Measurements from ENCODE around the gene MTHFS. TPM values are rescaled to one million over a fixed set of nuclear protein-coding genes. Genes with fewer than 3 reads are reported as not detected.
A peak's percentile ranks its signal among the peaks of the same experiment; 100 is the strongest.

The MTHFS gene
- polyA plus RNA-seq = 9.0 and 12.8 TPM in 2 replicates
- polyA minus RNA-seq = 9.5 and 11.0 TPM in 2 replicates

- Histone ChIP-seq H4K20me1 (ENCODE audit: insufficient read depth) (no peaks in the 10 kb centered on the region), H3K27ac (ENCODE audit: low read length) (peak within 1 kb of the TSS; percentile 70), H3K36me3 (ENCODE audit: insufficient read depth, low read length) (no peaks in the 10 kb centered on the region), H3K79me2 (replicated peaks; ENCODE audit: insufficient read depth, low read length) (no peaks in the 10 kb centered on the region), H2AFZ (ENCODE audit: low read depth, low read length) (peak within 1 kb of the TSS; percentile 78), H3F3A (ENCODE audit: insufficient read depth, low read length, poor library complexity, severe bottlenecking) (no peaks in the 10 kb centered on the region), H3K9me3 (ENCODE audit: low read length) (no peaks in the 10 kb centered on the region), H3K4me2 (ENCODE audit: low read length) (peak within 1 kb of the TSS; percentile 50), H3K9me2 (ENCODE audit: insufficient read depth, low read length) (no peaks in the 10 kb centered on the region), H3K4me3 (ENCODE audit: low read length) (peak within 1 kb of the TSS; percentile 76), H3K9ac (ENCODE audit: low read length) (peak within 1 kb of the TSS; percentile 85), H3K27me3 (ENCODE audit: insufficient read depth, low read depth, low read length) (no peaks in the 10 kb centered on the region)
- TF ChIP-seq MXI1 (conservative IDR thresholded peaks at IDR 0.05; ENCODE audit: poor library complexity, severe bottlenecking) = peak; percentile 43
- TF ChIP-seq POLR2AphosphoS5 (IDR thresholded peaks at IDR 0.05) = peak; percentile 81
- peak; percentile 78 for TF ChIP-seq TAF1 (IDR thresholded peaks at IDR 0.05; ENCODE audit: low read depth)
- no peak for TF ChIP-seq EP300 (conservative IDR thresholded peaks at IDR 0.05; ENCODE audit: poor library complexity, severe bottlenecking)
- TF ChIP-seq CTCF (IDR thresholded peaks at IDR 0.05; ENCODE audit: poor library complexity, severe bottlenecking) = peak; percentile 48
- TF ChIP-seq EZH2 (IDR thresholded peaks at IDR 0.05; ENCODE audit: borderline replicate concordance, insufficient read depth, low read length, poor library complexity, severe bottlenecking) = no peak
- TF ChIP-seq REST (IDR thresholded peaks at IDR 0.05; ENCODE audit: borderline replicate concordance) = peak; percentile 51
- TF ChIP-seq SMC3 (conservative IDR thresholded peaks at IDR 0.05; ENCODE audit: poor library complexity) = peak; percentile 30
- TF ChIP-seq RAD21 (conservative IDR thresholded peaks at IDR 0.05) = no peak
Measured at GRCh38 chr15:79896634-79897379, at the start of gene MTHFS. Gene MTHFS, minus strand, starts transcription at chr15:79897014. Its CDS starts 26 bp downstream, at chr15:79896988.

GRCh38 chr15:79944622-79945021, 47.8 kb upstream of the MTHFS start:
- Histone ChIP-seq H3K27me3 (ENCODE audit: insufficient read depth, low read depth, low read length) (no peaks in the 10 kb centered on the region), H2AFZ (ENCODE audit: low read depth, low read length) (no peak overlapping the region), H3K36me3 (ENCODE audit: insufficient read depth, low read length) (no peaks in the 10 kb centered on the region), H3K4me2 (ENCODE audit: low read length) (no peak overlapping the region), H3K79me2 (replicated peaks; ENCODE audit: insufficient read depth, low read length) (no peaks in the 10 kb centered on the region), H3K9ac (ENCODE audit: low read length) (no peak overlapping the region), H3K4me3 (ENCODE audit: low read length) (no peak overlapping the region), H3K9me3 (ENCODE audit: low read length) (no peaks in the 10 kb centered on the region), H4K20me1 (ENCODE audit: insufficient read depth) (no peaks in the 10 kb centered on the region), H3F3A (ENCODE audit: insufficient read depth, low read length, poor library complexity, severe bottlenecking) (no peaks in the 10 kb centered on the region), H3K9me2 (ENCODE audit: insufficient read depth, low read length) (no peaks in the 10 kb centered on the region), H3K27ac (ENCODE audit: low read length) (no peak overlapping the region)
- no peak for TF ChIP-seq EZH2 (IDR thresholded peaks at IDR 0.05; ENCODE audit: borderline replicate concordance, insufficient read depth, low read length, poor library complexity, severe bottlenecking)
- TF ChIP-seq RAD21 (conservative IDR thresholded peaks at IDR 0.05) = no peak
- TF ChIP-seq MXI1 (conservative IDR thresholded peaks at IDR 0.05; ENCODE audit: poor library complexity, severe bottlenecking) = no peak
- TF ChIP-seq TAF1 (IDR thresholded peaks at IDR 0.05; ENCODE audit: low read depth) = no peak
- no peak for TF ChIP-seq SMC3 (conservative IDR thresholded peaks at IDR 0.05; ENCODE audit: poor library complexity)
- TF ChIP-seq POLR2AphosphoS5 (IDR thresholded peaks at IDR 0.05) = no peak
- no peak for TF ChIP-seq EP300 (conservative IDR thresholded peaks at IDR 0.05; ENCODE audit: poor library complexity, severe bottlenecking)
- no peak for TF ChIP-seq REST (IDR thresholded peaks at IDR 0.05; ENCODE audit: borderline replicate concordance)
- TF ChIP-seq CTCF (IDR thresholded peaks at IDR 0.05; ENCODE audit: poor library complexity, severe bottlenecking) = no peak
